DMS153 (cell line): ENCODE measurements around the gene SLC6A2.
A peak's percentile ranks its signal among the peaks of the same experiment; 100 is the strongest.

Source experiments
- DNase-seq: peaks from one replicate; lab custom pipeline; 2025; lab: John Stamatoyannopoulos, UW

Gene SLC6A2

GRCh38 chr16:55713103-55713502, 57.3 kb downstream of the SLC6A2 start:
- no peak for DNase-seq

GRCh38 chr16:55717326-55717725, 61.5 kb downstream of the SLC6A2 start:
- DNase-seq: no peak

- no peak for DNase-seq
Measured at GRCh38 chr16:55725055-55725777, 69.4 kb downstream of the SLC6A2 start.

- no peak for DNase-seq
Measured at GRCh38 chr16:55728797-55729196, 73.0 kb downstream of the SLC6A2 start.

GRCh38 chr16:55730115-55730514, 74.3 kb downstream of the SLC6A2 start:
- DNase-seq: no peak

DNA sequence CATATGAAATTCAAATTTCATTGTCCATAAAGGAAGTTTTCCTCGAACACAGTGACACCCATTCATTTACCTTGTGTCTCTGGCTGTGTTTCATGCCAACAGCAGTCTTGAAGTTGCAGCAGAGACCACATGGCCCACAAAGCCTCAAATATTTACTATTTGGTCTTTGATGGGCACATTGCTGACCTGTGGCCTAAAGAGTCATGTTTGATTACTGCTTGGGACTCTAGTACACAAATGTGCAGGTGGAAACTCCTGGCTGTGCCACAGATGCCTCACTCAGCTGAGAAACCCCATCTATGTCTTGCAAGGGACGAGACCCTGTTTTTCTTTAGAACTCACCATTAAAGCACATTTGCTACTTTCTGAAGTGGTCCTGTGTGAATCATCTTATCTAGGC, 76.7 kb downstream of the SLC6A2 start:
- DNase-seq: no peak

- DNase-seq: no peak
Measured at GRCh38 chr16:55734665-55735064, 78.9 kb downstream of the SLC6A2 start.

DNA sequence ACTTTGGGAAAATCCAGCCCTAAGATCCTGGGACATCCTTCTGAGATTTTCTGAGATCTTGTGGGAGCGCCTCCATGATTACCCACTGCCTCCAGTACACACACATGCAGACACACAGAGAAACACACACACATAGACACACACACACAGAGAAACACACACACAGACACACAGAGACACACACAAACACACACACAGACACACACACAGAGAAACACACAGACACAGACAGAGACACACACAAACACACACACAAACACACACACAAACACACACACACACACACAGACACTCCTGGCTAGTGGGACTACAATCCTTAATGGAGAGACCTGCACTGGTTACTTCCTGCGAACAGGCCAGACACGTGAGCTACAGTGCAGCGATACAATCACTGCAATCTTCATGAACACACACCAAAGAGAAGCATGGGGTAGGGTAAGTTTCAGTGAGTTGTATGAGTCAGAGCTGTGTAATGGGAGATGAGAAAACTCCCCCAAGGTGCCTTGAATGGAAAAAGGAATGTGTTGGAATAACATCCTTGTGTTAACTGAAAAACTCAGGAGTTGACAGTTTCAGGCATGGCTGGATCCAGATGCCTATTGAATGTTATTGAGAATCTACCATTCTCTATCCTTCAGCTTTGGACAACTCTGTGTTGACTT, 79.5 kb downstream of the SLC6A2 start:
- DNase-seq: no peak

DNA sequence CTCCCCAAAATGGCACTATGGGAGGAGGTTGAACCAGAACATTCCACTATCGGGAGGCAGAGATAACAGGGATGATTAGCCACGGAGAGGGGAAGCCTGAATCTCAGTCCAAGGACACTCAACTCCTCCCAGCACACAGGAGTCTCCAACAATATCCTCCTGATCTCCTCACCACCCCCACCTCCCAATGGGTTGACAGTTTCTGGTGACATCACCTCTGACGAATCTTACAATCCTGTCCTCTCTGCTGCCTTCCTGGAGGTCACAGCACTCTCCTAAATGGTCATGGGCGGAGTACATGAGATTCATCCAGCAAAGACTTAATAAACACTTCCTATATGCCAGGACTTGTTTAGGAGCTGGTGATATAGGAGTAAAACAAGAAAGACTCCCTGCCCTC, 80.9 kb downstream of the SLC6A2 start:
- no peak for DNase-seq

DNA sequence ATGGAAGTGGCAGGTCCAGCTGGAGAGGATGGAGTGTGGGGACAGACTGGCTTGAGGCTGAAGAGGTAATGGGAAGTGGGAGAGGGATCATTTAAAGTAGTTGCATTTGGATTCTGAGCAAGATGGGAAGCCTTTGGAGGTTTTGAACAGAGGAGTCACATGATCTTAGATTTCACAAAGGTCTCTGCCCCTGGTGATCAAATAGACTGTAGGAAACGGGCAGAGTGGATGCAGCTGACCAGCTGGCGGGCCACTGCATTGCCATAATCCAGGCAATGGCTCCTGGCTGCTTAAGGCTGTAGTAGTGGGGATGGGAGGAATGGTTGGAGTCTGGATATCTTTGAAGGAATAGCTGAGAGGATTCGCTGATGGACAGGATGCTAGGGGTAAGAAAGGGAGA, 81.5 kb downstream of the SLC6A2 start:
- DNase-seq: no peak

DNA sequence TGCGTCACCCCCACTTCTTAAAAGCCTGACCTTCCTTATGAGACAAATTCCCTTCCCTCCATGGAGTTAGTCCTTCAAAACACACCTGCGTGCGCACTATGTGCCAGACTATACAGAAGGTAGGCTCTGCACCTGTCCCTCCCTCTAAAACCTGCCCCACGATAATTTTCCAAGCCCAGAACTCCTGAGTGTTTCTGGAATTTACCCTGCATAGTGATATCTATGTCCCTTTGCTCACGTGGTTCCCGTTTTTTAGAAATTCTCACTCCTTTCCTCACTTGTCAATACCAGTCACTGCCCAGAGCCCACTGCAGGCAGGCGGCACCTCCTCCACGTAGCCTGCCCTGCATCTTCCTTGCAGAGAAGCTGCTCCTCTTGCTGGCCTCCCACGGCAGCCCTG, 82.2 kb downstream of the SLC6A2 start:
- no peak for DNase-seq

DNA sequence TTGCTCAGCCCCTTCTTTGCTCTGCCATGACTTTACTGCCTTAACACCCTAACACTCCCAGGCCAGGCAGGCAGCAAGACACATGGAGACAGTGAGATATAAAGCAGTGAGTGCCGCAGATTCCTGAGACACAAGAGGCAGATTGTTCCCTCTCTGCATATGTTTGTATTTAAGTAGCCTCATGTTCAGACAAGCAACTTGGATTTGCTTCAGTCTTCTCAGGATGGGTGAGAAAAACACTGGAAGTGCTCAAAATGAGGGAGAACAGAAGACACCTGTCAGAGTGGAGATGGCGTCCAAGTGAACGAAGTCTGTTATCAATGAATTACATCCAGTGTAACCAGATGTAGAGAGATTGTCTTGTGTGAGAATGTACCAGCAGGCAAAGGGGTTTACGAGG, 90.3 kb downstream of the SLC6A2 start:
- no peak for DNase-seq

- no peak for DNase-seq
Measured at GRCh38 chr16:55747785-55748184, 92.0 kb downstream of the SLC6A2 start.

DNA sequence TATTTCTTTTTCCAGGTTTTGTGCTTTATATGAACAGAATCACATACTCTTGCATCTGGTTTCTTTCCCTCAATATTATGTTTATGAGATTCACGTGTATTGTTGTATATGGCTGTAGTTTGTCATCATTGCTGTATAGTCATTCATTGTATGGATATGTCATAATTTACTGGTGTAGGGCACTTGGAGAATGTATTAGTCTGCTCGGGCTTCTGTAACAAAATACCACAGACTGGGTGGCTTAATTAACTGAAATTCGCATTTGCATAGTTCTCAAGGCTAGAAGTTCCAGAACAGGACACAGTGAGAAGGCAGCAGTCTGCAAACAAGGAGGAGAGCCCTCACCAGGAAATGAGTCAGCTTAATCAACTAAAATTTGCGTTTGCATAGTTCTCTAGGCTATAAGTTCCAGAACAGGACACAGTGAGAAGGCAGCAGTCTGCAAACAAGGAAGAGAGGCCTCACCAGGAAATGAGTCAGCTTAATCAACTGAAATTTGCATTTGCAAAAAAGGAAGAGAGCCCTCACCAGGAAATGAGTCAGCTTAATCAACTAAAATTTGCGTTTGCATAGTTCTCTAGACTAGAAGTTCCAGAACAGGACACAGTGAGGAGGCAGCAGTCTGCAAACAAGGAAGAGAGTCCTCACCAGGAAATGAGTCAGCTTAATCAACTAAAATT, 96.8 kb downstream of the SLC6A2 start:
- DNase-seq: peak; percentile 40

DNA sequence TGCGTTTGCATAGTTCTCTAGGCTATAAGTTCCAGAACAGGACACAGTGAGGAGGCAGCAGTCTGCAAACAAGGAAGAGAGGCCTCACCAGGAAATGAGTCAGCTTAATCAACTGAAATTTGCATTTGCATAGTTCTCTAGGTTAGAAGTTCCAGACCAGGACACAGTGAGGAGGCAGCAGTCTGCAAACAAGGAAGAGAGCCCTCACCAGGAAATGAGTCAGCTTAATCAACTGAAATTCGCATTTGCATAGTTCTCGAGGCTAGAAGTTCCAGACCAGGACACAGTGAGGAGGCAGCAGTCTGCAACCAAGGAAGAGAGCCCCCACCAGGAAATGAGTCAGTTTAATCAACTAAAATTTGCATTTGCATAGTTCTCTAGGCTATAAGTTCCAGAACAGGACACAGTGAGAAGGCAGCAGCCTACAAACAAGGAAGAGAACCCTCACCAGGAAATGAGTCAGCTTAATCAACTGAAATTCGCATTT, 97.4 kb downstream of the SLC6A2 start:
- peak; percentile 17 for DNase-seq
